Small intestine (tissue), 7 donors: ENCODE data around the gene MAL. TPM values are rescaled to one million over a fixed set of nuclear protein-coding genes. Genes with fewer than 3 reads are reported as not detected.

ENCODE experiments used
- DNase-seq, 2 donors: peaks; one replicate each; pipeline versions ENCODE4 v3.0.0 to v3.0.0-alpha.2; 2013
- FAIRE-seq: peaks from 2 replicates; lab custom pipeline; 2012; peaks lifted over from hg19 to GRCh38; lab: Jason Lieb, UNC
- H3K27ac ChIP-seq, 3 donors: one replicate each; pipeline ENCODE4 v1.5.1; 2013; ENCODE audit warnings: low read length in 2 of 3, mild to moderate bottlenecking in 2 of 3, control low read depth in 1 of 3, inconsistent platforms in 1 of 3, low read depth in 1 of 3, moderate library complexity in 1 of 3
- H3K27me3 ChIP-seq, 3 donors: one replicate each; pipeline ENCODE4 v1.6.1; 2013; ENCODE audit warnings: low read length in 3 of 3, inconsistent platforms in 1 of 3; ENCODE audit not compliant: control insufficient read depth in 3 of 3, insufficient read depth in 3 of 3
- H3K36me3 ChIP-seq, 3 donors: one replicate each; pipeline ENCODE4 v1.6.1; 2013; ENCODE audit warnings: low read length in 3 of 3, inconsistent platforms in 1 of 3, low read depth in 1 of 3, mild to moderate bottlenecking in 1 of 3, moderate library complexity in 1 of 3; ENCODE audit not compliant: control insufficient read depth in 3 of 3, insufficient read depth in 2 of 3
- H3K4me1 ChIP-seq, 3 donors: one replicate each; pipeline ENCODE4 v1.6.1; 2013; ENCODE audit warnings: low read length in 2 of 3, inconsistent platforms in 1 of 3, low read depth in 1 of 3, mild to moderate bottlenecking in 1 of 3, moderate library complexity in 1 of 3; ENCODE audit not compliant: control insufficient read depth in 3 of 3, insufficient read depth in 2 of 3
- H3K4me3 ChIP-seq, 3 donors: one replicate each; pipeline ENCODE4 v1.5.1; 2013; ENCODE audit warnings: low read length in 3 of 3, control low read depth in 1 of 3, inconsistent platforms in 1 of 3, low read depth in 1 of 3, mild to moderate bottlenecking in 1 of 3, moderate library complexity in 1 of 3
- H3K9me3 ChIP-seq, 2 donors: one replicate each; pipeline ENCODE4 v1.6.1; 2013; ENCODE audit warnings: low read depth in 1 of 2, low read length in 1 of 2; ENCODE audit not compliant: control insufficient read depth in 2 of 2, insufficient read depth in 1 of 2
- WGBS, 3 donors: extraction: QIAGEN DNeasy Blood & Tissue Kit; methylation state at CpG; one replicate each; pipeline ENCODE4 v1.1.7; 2013; 5-methylcytosine and 5-hydroxymethylcytosine counted together
- polyA plus RNA-seq, 4 donors: library from polyadenylated mRNA; stranded (reverse) in 3 of 4; unstranded in 1 of 4; fragments of 200-250 nt in 3 of 4; fragments of 120-200 nt in 1 of 4; gene quantifications; one replicate each; pipeline versions ENCODE4 v1.2.1 to v1.2.3, GENCODE V29; 2013
- donor health status: healthy with polysubstance abuse.
- donor health status: control.
- donor health status: control.
- donor health status: Bipolar disorder and iron deficiency.
- donor health status: healthy.

Gene MAL
- polyA plus RNA-seq, 4 donors: 0.15 to 3.8 (median 1.6) TPM

DNA sequence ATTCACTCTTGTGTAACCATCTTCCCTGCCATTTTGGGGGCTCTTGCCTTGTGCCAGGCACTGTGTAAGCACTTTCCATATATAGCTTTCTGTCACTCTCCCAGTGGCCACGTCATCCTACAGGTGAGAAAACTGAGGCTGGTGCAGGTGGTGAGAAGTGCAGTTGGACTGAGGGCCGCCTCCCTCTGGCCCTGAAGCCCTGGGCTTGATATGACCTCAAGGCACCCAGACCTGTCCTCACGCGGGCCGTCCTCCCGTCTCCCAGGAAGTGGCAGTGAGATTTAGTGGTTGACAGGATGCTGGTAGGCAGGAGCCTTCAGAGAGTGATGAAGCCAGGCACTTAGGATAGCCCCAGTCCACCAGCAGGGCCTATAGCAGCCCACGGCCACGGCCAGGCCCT, 30.5 kb downstream of the MAL start:
- DNase-seq (no peak), FAIRE-seq (no peak)
- H3K27me3 ChIP-seq: peaks cover 0 to 13% (median 4%) of the 10 kb centered on the region in 3 donors
- no peak overlapping the region for H3K27ac ChIP-seq
- 72 to 79% (median 75%) methylated on average over 8 of the region's 8 CpGs for WGBS, 3 donors
- H3K4me3 ChIP-seq: no peak overlapping the region
- no peaks in the 10 kb centered on the region for H3K36me3 ChIP-seq
- H3K9me3 ChIP-seq: no peaks in the 10 kb centered on the region
- H3K4me1 ChIP-seq: no peaks in the 10 kb centered on the region

DNA sequence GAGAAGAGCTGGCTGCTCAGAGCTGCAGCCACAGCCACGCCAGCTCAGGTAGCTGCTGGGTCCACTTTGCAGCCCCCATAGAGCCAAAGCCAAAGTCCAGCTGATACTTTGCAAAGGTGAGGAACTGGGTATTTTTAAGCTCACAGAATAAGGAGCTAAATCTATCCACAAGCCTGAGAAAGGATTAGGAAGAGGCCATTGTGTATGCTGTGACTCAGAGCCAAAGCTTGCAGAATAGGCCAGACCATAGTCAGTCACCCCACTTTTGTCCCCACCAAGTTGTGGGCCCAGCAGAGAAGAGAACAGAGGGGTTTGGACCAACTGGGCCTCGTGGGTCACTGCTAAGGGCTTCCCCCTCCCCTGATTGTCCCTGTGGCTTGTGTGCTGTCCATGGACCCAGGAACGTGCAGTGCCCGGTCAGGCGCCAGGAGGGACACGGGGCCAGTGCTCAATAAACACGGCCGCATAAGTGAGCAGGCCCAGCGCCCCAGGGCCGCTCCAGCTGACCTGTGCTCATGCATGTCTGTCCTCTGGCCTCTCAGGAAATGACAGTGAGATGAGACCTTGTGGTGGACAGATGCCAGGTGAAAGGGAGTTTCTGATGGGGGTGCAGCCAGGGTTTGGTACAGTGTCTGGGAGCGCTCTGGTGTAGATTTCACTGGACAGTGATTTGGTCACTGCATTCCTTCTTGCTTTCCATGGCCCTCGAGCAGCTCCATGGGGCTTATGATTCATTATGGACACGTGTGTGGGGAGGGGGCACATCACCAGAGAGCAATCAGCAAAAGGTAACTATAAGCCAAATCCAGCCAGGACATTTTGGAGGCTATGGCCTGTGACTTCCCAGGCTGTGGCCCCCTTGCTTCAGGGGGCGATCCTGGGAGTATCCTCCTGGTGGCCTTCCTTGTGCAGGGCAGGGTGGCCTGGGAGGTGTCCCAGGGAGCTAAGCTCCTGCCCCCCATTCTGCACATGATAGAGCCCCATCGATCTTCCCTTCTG, 31.3 kb downstream of the MAL start:
- H3K4me1 ChIP-seq: no peaks in the 10 kb centered on the region
- no peak for FAIRE-seq
- WGBS, 3 donors: 78 to 83% (median 82%) methylated on average over 15 of the region's 15 CpGs

DNA sequence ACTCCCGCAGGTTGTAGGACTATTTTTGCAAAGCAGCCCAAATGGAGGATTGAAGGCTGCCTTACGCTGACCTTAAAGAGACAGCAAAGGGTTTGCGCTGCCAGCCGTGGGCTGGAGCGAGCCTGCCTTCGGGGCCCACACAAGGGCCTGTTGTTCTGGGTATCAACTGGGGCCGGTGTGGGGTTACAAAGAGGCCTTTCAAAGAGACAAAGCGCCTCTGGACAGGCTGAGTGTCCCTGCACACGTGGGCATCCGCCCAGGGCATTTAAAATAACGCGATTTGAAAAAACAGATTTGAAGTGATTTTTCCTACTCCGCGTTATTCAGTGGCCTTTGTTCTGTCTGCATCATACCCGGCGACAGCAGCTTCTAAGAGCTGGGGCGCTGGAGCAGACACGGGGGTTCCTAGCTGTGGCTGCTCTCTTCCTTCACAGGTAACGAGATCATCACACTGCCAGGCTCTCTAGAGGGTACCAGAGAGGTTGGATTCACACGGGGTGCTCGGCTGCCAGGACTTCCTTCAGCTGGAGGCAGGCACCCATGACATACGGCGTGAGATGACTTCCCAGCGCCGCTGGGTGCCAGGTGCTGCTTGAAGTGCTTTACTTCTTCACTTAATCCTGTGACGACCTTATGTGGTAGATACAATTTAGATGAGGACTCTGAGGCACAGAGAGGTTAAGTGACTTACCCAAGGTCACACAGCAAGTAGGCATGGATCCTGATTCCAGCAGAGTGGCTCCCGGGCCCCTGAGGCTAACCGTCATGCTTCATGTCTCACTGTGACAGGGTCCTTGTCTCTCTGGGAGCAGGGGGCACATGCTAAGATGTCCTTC, 32.2 kb downstream of the MAL start:
- Histone ChIP-seq H3K4me1 (no peaks in the 10 kb centered on the region), H3K27me3 (peaks cover 0 to 7% (median 4%) of the 10 kb centered on the region in 3 donors), H3K4me3 (no peak overlapping the region), H3K9me3 (no peaks in the 10 kb centered on the region), H3K27ac (no peak overlapping the region), H3K36me3 (no peaks in the 10 kb centered on the region)
- FAIRE-seq: no peak
- 76 to 82% (median 79%) methylated on average over 28 of the region's 28 CpGs for WGBS, 3 donors
- DNase-seq: no peak

More for the DNA sequence above, 31.3 kb downstream of the MAL start:
- Histone ChIP-seq H3K36me3 (no peaks in the 10 kb centered on the region), H3K27ac (no peak overlapping the region), H3K27me3 (peaks cover 0 to 12% (median 4%) of the 10 kb centered on the region in 3 donors), H3K4me3 (no peak overlapping the region), H3K9me3 (no peaks in the 10 kb centered on the region)
- no peak for DNase-seq

DNA sequence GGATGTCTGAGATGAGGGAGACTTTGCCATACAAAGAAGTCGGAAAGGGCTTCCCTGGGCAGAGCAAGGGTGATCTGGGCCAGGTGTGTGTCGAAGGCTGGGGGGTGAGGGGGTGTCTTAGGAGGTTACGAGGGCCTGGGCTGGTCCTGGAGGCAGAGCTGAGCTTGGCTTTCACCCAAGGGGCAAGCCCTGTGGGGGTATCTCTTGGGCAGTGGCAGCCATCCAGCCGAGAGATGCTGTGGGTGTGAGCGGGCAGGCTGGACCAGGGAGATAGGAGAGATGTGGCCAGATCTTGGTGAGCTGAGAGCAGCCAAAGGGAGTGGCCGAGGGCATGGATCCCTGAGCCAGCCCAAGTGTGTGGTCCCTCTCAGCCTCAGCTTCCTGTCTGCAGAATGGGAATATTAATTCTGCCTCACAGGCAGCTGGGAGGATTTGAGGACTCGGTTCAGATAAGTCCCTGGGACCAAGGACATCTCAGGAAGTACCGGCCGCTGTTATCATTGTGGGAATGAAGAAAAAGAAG, 33.0 kb downstream of the MAL start:
- peaks cover 0 to 7% (median 4%) of the 10 kb centered on the region in 3 donors for H3K27me3 ChIP-seq
- no peaks in the 10 kb centered on the region for H3K36me3 ChIP-seq
- DNase-seq: no peak
- H3K4me1 ChIP-seq: no peaks in the 10 kb centered on the region
- H3K4me3 ChIP-seq: no peak overlapping the region
- no peak for FAIRE-seq
- no peak overlapping the region for H3K27ac ChIP-seq
- 54 to 81% (median 55%) methylated on average over 9 of the region's 9 CpGs for WGBS, 3 donors
- no peaks in the 10 kb centered on the region for H3K9me3 ChIP-seq

DNA sequence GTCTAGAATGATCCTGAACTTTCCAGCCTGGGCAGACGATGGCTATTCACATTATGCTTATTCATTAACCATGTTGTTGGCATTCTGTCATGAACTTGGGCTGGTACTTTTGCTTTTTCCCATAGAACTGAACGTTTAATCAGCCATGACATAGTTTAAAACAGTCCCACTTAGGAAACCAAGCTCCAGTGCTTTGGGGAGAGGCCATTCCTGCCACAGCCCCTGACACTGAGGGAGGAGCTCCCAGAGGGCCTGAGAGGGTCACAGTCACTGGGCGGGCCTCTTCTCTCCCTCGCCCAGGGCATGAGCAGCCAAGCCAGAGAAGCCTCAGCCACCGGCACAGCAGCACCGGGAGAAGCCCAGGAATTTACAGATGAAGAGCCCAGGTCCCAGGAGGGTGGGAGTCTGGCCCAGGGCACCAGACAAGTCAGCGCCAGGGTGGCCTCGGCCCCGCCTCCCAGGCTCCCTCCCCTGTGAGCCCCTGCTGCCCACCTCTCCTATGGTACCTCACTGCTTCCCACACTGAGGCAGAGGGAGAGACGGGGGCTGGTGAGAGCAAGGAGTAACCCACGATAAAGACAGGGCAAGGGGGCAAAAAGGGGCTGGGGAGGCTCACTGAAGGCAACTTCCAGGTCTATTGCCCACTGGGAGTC, 33.6 kb downstream of the MAL start:
- no peak overlapping the region for H3K27ac ChIP-seq

DNA sequence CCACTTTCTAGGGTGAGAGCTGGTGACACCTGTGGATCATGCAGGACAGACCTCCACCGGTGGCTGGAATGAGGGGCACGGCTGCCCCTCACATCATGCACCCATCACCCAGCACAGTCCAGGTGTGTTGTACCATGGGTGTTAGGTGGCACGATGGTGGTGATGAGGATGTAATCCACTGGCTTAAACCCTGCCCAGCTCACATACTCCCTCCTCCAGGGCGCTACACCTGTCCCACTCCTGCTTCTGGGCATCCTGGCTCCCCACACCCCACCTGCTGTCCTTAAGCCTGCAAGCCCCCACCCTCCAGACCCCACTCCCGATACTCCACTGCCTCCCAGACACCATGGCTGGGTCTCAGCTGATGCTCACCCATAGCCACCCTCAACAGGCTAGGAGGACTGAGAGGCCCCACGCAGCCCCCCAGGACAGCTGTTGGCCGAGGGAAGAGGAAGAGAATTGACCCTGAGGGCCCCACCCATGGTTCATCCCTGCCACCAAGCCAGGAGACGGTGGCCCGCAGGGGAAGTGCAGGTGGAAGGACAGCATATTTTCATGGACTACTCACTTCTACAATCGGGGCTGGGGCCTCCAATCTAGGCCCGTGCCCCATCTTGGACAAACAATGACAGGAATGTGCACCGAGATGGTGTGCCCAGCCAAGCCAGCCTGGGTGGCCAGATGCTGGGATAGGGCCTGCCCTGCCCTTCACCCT, 34.3 kb downstream of the MAL start:
- 75 to 79% (median 78%) methylated on average over 11 to 12 of the region's 12 CpGs for WGBS, 3 donors
- Histone ChIP-seq H3K27ac (no peak overlapping the region), H3K4me1 (no peaks in the 10 kb centered on the region)

More for the DNA sequence above, 33.6 kb downstream of the MAL start:
- no peaks in the 10 kb centered on the region for H3K36me3 ChIP-seq
- no peaks in the 10 kb centered on the region for H3K9me3 ChIP-seq
- WGBS, 3 donors: 48 to 65% (median 62%) methylated on average over 11 of the region's 11 CpGs
- DNase-seq (no peak), FAIRE-seq (no peak)
- H3K27me3 ChIP-seq: peaks cover 0 to 7% (median 4%) of the 10 kb centered on the region in 3 donors
- no peak overlapping the region for H3K4me3 ChIP-seq
- no peaks in the 10 kb centered on the region for H3K4me1 ChIP-seq

DNA sequence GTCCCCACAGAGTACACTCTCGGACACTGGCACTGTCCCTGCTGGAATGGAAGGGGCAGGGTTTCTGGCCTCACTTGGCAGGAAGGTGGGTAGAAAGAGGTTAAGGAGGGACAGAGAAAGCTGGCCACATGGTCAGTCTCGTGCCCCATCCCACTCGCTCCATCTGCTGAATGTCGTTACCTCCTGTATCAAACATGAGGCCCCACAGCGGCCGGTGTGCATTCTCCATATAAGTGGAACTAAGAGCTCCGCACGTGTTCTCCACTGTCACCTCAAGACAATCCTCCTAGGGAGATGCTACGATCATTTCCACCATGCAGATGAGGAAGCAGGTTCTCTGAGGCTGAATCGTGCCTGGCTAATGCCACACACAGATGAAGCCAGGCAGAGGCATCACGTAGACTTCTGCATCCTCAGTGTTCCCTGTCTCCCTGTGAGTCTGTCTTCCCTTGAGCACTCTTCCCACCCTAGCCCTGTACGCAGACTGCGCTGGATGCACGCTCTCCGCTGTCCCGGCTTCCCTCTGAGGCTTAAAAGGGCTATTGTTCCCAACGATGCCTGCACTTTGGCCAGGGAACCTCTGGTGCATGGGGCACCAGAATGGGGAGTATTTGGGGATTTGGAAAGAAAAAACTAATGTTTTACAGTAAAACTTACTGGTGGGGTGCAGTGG, 35.1 kb downstream of the MAL start:
- WGBS, 3 donors: 65 to 79% (median 68%) methylated on average over 17 of the region's 17 CpGs
- Histone ChIP-seq H3K4me3 (no peak overlapping the region), H3K27ac (no peak overlapping the region)

More for the DNA sequence above, 34.3 kb downstream of the MAL start:
- H3K4me3 ChIP-seq: no peak overlapping the region
- DNase-seq (no peak), FAIRE-seq (no peak)
- peaks cover 0 to 7% (median 4%) of the 10 kb centered on the region in 3 donors for H3K27me3 ChIP-seq
- no peaks in the 10 kb centered on the region for H3K36me3 ChIP-seq
- H3K9me3 ChIP-seq: no peaks in the 10 kb centered on the region

More for the DNA sequence above, 35.1 kb downstream of the MAL start:
- Histone ChIP-seq H3K36me3 (no peaks in the 10 kb centered on the region), H3K9me3 (no peaks in the 10 kb centered on the region), H3K4me1 (no peaks in the 10 kb centered on the region), H3K27me3 (peaks cover 0 to 7% (median 2%) of the 10 kb centered on the region in 3 donors)
- FAIRE-seq (no peak), DNase-seq (no peak)
